NCI-H524 (cell line): ENCODE data around the gene TMTC4.

Experiments
- DNase-seq, 2 experiments: peaks; one replicate each; lab custom pipeline; 2025; lab: John Stamatoyannopoulos, UW

Gene TMTC4

DNA sequence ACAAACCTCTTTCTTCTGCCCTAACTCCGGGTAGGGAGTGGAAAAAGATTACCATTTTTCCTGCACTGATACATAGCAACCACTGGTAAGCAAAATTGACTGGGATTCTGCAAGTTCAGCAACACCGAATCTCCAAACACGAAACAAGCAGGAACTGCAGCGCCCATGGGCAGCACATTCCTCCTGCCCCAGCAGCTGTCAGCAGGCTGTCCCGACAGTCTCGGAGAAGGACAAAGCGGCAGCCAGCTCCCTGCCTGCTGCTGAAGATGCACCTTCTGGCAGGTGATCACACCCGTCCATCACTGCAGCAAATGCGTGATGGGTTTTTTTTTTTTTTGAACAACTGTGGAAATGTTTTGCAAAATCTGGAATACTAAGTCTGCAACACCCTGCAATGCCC is 6.7 kb downstream of the TMTC4 start:
- DNase-seq, result no peak

DNA sequence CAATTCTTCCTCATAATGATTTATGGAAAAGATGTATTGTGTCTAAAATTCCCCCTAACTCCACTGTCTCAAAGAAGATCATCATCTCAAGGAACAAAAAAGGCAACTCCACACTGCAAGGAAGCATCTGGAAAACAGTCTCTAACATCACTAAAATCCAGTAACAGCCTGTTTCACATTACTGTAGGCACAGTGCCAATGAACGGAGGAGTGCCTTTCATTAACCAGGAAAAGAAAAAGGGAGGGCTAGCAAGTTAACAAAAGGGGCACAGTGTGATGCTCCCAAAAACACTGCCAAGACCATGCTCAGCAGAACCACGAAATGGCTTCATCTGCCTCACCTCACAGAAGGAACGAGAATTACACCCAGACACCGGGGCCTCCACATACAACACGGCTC is 8.5 kb downstream of the TMTC4 start:
- DNase-seq, result no peak

DNA sequence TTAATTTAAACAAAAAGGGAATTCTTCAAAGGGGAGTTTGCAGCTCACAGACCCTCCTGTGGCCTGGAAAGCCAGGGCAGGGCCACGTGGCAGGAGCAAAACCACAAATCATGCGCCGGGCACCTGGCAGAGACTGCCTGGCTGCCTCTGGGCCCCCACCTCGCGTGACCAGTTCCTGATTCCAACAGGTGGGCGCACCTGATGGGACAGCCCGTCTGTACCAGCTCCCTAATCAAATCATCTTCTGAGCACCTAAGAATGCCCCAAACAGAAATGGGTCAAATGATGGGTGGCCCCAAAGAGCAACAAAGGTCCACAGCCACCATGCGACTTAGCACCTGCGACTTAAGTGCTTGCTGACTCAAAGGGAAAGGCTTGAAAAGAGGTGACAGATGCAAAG is 9.2 kb downstream of the TMTC4 start:
- DNase-seq, result no peak

DNA sequence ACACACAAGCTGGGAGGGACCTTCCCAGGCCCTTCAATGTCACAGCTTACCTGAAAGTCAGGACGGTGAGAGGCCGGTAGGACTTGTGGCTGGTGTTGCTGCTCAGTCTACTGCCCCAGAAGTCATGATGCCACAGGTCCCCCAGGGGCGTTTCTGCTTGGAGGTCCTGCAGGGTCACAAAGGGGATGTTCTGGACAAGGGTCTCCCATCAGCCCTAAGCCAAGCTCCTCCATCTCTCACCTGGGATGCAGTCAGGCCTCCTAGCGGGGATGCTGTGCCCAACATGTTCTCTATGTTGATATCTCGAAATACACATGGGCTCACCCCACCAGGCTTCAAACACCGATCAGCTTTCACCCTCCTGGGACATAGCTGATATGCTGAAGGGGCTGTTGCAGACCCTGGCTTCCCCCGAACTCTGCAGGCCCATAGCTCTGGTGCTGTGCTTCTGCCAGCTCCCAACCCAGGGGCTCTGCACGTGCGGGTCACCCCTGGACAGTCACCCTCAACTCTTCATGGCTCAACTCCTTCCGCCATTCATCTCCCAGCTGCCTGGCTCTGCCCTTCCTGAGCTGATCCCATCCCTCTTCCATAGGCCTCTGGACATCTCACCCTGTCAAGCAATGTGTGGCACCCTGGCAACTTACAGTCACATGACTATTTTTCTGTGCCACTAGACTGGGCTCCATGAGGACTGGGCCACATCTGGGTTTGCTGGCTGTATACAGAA is 10.3 kb downstream of the TMTC4 start:
- DNase-seq, result no peak

DNA sequence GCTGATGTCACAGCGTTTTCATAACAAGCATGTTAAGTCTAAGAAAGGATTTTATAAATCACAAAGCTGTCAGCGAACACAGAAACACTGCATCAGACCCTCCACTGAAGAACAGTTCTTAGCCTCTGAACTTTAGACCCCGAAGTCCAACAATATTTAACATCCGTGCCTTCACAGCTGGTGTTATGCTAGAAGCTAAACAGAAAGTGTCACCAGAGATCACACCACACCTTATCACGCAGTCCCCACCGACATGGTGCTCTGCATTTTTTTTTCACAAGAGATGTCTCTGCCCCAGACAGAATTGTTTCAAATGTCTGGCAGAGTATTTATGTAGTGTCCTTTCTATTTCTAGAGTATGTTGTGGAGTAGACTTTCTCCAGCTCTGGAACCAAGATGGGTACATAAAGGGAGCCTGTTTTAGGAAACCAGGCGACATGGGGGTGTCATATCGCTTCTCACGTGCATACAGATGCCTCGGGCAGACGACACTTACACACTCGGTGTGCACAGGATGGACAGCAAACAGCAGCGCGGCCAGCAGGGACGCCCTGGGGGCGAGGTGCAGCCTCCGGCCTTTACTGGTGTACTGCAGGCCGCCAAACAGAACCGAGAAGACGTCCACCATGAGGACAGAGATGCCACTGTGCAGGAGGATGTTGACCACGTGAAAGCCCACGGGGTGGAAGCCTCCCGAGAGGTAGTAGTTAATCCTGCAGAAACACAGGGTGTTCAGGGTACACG is 12.0 kb downstream of the TMTC4 start:
- no peak for DNase-seq

DNA sequence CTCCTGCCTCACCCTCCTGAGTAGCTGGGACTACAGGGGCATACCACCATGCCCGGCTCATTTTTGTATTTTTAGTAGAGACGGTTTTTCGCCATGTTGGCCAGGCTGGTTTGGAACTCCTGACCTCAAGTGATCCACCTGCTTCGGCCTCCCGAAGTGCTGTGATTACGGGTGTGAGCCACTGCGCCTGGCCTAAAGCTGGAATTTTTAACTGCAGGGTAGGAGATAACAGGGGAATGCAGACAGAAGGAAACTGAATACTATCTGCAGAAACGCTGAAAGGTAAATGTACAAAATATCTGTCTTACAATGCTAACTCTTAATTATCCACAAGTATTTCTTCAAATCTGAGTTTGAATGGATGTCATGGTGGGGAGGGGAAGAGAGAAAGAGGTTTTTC is 13.8 kb downstream of the TMTC4 start:
- DNase-seq, result no peak

DNA sequence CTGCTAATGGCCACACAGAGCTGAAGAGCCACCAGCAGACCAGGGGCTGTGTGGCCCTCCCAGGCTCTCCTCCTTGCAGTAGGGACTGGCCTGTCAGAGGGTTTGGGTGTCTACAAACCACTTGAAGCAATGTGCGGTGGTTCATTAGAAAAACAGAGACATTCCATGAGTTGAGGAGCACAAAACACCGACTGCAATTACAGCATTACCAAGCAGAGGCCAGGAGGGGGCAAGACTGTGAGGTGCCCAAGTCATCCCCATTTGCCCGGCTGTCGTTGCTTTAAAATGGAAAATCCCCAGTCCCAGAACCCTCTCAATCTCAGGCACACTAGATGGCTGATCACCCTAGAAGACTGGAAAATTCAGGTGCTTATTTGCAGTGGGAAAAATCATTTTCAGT is 15.0 kb downstream of the TMTC4 start:
- no peak for DNase-seq

DNA sequence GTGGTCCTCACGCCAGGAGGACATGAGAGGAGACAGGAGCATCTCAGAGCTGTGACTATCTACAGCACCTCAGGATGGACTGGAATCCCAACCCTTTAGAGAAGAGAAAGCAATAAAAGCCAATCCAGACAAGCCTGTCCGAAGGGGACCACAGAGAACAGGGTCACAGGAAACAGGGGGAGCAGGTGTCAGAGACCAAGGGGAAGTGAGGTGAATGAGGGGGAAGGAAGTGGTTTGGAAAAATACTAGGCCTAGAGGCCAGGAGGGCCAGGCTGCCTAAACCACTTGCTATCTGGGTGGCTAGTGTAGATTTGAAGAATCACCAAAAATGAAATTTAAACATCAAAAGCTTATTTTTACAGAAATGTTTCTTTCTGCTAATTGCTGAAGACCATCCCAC is 16.2 kb downstream of the TMTC4 start:
- no peak for DNase-seq

DNA sequence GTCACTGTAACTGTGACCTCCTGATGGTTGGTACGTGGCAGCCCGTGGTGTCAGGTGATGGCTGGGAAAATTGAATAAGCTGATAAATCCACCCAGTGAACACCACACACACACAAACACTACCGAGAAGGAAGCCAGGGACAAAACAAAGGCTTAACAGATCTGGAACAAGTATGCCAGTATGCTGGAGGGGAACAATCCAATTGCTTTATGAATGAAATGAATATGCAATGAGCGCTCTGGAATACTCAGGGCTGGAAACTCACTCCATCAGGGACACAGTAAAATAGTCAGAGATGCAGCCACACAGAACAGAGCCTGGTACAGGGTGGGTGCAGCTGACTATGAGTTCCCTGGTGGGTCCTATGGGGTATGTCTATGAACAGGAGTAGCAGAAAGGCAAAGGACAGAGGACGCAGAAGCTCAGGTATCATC is 16.7 kb downstream of the TMTC4 start:
- no peak for DNase-seq

DNA sequence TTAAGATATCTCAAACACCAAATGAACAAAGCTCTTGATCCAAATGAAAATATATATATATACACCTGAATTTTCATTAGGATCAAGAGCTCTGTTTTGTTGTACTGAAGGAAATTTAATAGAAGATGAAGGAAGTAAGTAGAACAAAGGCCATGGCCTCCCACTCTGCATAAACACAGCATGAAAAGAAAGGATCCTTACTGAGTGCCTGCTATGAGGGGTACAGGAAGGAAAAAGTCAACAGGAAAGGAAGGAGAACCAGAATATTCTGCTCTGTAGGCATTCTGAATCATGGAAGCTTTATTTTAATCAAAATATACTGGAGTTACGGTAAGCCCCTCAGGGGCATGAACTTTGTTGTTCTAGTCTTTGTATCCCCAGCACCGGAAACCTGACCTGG is 22.1 kb downstream of the TMTC4 start:
- no peak for DNase-seq

DNA sequence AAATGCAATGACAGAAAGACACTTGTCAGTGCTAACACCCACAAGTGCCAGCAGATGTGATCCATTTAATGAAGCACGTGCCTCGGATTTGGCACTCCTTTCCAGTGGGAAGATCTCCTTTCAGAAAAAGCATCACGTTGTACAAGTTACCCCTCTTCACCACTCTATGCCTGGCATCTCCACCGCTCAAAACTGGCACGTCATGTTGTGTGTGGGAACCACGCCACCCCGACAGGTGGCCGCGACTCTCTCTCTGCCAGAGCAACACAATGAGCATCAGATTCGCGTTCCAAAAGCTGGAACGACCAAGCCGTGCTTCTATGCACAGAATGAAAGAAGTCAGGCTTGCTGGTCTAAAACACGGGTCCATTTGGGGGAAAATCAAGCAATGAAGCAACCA is 24.3 kb downstream of the TMTC4 start:
- peak; percentile 88 to 94 for DNase-seq

DNA sequence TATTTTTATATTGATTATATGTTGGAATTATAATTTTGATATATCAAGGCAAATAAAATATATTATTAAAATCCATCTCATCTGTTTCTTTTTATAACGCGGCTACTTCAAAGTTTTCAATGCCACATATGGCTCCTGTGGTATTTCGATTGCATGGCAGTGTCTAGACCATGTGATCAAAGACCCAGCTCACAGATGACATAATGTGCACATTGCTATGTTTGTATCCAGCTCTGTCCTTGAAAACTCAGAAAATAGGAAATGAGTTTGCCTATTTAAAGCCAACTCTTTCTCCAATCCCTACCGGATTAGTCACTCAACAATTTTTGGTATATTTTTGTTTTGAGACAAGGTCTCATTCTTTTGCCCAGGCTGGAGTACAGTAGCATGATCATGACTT is 26.2 kb downstream of the TMTC4 start:
- DNase-seq, result no peak

DNA sequence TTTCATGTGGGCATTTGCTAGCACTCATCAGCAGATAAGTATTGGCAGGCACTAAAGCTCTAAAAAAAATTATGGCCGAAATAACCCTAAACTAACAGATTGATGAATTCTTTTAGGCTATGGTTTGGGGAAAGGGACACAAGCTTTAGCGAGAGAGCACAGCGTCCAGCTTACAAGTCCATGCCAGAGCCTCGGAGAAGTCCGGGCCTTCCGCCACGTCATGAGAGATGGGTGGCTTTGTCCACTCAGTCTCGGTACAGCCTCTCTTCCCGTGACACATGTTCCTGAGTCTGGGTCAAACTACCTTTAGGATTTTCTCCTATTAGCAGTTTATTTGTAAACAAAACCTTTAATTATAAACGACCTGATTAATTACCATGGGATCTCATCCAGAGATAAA is 27.7 kb downstream of the TMTC4 start:
- DNase-seq, result no peak

DNA sequence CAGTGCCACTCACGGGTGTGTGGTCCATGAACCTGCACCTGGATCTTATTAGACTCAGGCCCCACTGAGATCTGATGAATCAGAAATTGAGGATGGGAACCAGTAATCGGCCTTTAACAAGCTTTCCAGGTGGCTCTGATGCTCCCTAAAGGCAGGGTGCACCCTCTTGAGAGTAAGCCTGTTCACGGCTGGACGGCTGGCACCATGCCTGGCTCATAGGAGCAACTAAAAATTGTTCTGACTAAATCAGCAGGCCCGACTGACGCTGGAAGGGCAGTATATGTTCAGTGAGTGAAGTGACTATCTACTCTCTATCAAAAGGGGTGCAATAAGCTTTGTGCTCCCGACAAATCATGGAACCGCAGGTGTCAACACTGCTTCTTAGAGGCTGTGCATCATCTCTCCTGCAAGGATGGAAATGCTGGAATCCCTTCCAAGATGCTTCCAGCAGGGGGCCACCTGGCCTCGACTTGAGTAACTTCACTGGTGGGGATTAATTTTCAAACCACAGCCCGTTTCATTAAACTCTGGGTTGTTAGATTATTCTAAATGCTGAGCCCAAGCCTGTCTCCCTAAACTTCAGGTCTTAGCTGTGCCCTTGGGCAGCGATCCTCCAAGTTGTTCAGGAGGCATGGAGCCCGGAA is 28.4 kb downstream of the TMTC4 start:
- peak; percentile 37 to 67 for DNase-seq

DNA sequence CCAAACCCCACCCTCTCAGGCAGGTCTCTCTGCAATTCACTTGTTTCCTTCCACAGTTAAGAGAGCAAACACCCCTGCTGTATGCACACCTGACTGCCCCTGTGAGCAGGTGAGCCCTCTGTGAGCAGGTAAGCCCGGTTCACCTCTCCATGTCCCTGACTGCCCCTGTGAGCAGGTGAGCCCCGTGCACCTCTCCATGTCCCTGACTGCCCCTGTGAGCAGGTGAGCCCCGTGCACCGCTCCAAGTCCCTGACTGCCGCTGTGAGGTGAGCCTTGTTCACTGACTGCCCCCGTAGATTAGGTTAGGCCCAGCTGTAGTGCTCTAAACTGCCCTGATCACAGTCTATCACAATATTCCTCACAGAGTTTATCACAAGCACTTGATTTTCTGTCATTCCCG is 29.2 kb downstream of the TMTC4 start:
- DNase-seq, result no peak

DNA sequence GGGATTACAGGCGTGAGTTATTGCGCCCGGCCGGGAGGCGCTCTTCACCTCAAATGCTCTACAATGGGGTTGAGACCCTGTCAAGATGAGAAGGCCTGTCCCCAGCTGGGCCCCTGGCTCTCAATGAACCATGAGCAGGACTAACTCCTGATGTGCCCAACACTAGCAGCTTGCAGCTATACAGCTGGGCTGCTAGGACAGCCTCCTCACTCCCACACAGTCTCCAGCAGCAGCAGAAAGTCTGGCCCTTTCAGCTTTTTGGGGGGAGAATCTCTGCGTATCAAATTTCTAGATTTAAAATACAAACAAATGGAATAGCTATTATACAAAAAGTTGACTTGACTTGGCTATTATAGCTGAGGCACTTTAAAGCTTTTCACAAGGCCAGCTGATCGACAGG is 30.2 kb downstream of the TMTC4 start:
- no peak for DNase-seq

DNA sequence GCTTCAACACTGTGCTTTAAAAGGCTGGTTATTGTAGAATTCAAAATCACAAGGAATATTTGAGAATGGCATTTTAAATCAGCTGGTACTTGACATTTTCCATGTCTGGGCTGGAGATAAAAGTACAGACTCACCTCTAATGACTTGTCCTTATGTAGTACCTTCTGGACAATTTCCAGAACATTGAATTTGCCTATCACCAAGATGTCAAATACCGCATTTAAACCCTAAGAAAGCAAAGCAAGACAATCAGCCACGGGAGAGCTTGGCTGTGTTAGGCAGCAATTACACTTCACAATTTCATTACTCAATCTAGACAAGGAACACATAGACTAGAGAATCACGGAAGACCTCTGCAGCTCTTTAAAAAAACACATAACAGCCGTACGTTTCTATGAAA is 36.8 kb downstream of the TMTC4 start:
- DNase-seq, result no peak

DNA sequence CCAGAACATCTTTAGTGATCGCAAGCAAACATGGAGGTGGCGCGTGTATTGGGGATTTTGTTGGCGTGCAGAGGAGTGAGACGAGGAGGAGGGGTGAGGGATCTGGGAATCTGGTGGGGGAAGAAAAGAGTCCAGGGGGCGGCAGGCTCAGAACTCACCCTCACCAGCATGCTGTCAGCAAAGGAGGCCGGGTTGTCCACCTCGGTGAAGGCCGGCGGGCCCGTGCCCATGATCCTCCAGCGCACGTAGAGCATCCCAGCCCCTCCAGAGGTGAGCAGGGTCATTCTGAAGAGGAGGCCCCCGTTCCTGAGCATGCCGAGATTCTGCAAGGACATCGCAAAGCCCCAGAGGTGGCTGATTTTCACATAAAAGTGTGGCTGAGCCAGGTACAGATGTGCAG is 37.2 kb downstream of the TMTC4 start:
- DNase-seq, result no peak

DNA sequence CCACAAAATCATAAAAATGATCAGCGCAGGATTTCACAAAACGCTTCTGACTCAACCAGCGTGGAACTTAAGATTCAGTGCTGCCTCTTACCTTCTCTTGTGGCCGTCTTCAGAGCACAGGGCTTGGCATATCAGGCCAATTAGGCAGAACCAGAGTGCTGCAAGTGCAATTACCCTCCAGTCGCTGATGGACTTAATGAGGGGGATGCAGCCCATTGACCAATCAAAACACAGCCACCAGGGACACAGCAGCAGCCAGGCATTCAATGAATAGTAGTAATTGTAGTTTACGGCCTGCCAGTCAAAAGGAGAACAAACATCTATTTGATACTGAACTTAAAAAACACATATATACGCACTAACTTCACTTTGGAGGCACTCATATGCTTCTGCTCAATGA is 38.2 kb downstream of the TMTC4 start:
- no peak for DNase-seq

DNA sequence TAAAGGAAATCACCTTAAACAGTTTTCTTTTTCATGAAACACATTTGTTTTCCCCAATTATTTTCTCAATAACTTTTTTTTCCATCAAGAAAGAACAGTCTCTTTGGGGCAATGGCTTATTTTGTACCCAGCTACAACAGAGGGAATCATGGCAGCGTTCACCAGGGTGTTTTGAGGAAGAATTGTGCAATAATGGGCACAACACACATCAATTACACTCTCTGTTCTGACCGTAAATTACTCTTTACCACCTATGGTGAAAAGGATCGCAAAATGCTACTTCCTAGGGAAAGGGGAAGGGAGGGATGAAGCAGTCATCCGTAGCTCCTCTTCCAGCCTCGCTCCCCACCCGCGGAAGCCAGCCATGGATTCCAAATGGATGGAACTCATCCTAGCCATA is 38.6 kb downstream of the TMTC4 start:
- no peak for DNase-seq

DNA sequence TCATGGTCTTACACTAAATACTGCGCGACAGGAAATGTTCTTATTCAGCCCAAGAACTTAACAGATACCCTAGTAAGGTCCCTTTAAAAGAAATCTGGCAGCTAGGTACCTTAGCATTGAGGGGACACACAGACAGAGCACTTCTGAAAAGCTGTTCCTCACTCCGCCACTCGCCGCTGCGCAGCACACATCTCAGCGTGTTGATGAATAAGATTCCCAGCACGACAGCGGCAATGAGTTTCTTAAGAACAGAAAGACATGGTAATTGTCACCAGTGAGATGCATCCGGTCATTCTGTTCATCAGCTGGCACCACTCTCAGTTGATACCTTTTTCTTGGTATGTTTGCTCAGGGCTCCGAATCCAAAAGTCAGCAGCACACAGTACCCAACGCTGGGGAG is 39.9 kb downstream of the TMTC4 start:
- DNase-seq, result no peak

DNA sequence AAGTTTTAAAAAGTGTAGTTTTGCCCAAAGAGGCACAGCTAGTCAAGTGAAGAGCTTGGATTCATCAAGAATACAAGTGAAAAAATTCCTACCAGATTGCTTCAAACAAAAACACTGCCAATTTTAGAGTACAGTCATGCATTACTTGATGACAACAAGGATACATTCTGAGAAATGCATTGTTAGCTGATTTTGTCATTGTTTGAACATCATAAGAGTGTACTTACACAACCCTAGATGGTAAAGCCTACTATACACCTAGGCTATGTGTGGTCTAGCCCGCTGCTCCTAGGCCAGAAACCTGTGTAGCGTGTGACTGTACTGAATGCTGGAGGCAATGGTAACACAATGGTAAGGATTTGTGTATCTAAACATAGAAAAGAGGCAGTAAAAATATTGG is 41.1 kb downstream of the TMTC4 start:
- DNase-seq, result no peak

DNA sequence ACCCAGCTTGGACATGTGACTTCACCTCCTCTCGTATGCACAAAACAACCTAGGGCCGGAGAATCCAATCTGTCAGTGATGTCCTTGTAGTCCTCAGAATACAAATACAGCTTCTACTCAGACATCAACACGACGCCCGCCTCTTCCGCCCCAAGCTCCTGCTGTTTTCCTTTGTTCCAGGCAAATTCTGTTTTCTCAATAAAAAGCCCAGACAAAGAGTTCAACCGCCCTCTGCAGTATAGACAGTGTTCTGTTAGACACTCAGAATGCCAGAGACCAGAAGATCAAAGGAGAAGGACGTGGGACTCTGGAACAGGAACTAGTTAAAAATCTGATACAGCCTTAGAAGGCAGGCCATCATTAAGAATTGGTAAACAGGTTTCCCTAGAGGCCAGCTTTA is 44.0 kb downstream of the TMTC4 start:
- DNase-seq, result no peak
